SK-N-MC (cell line): ENCODE data around the gene SMG9.

Experiments
- EZH2 ChIP-seq: fragments of 200-600 bp; sonication (generic); IDR thresholded peaks from one replicate; pipeline ENCODE4 v1.6.1; 2017; ENCODE audit warnings: antibody characterized with exemption
- POLR2AphosphoS5 ChIP-seq: IDR thresholded peaks from 2 replicates; pipeline ENCODE4 v1.6.1; 2012; ENCODE audit warnings: mild to moderate bottlenecking, low read depth, low read length, borderline replicate concordance

GRCh38 chr19:43683905-43684304 is 70.9 kb downstream of the SMG9 start:
- TF ChIP-seq POLR2AphosphoS5 (no peak), EZH2 (no peak)
